GM13977 (cell line): Measurements from ENCODE around the gene NEUROD2.

Source experiments
- DNase-seq: peaks from one replicate; pipeline ENCODE4 v3.0.0; 2012; ENCODE audit warnings: low spot score
- CTCF ChIP-seq: IDR thresholded peaks from 2 replicates; pipeline ENCODE4 v1.5.1; 2012; ENCODE audit warnings: mild to moderate bottlenecking, control low read depth; ENCODE audit not compliant: insufficient read depth; ENCODE audit errors: extremely low read depth, missing control alignments
- in situ Hi-C: fragments of 300-500 bp; cut with MboI; formaldehyde crosslinking; loops from one replicate; pipeline ENCODE4 v1.12.0; 2022; ENCODE audit warnings: low sequenced_read_pairs, low pct_unique_long_range_greater_than_20kb, mixed read lengths, inconsistent platforms; ENCODE audit not compliant: unreplicated experiment

Gene NEUROD2

GRCh38 chr17:39626171-39627046 is 18.7 kb upstream of the NEUROD2 start, which contains the start of gene PPP1R1B:
Gene PPP1R1B (plus strand): TSS chr17:39626952. CDS start chr17:39627393, 441 bp downstream.
- no peak for DNase-seq
- in situ Hi-C loops, result loop anchor here (10.0 kb wide), 1 partner anchor 128 kb away; no protein-coding TSS in a partner anchor
- no peak for TF ChIP-seq CTCF

GRCh38 chr17:39625198-39625785 is 17.6 kb upstream of the NEUROD2 start:
- in situ Hi-C loops, result loop anchor here (10.0 kb wide), 1 partner anchor 130 kb away; no protein-coding TSS in a partner anchor
- no peak for DNase-seq
- TF ChIP-seq CTCF, result no peak

GRCh38 chr17:39624313-39624712 is 16.6 kb upstream of the NEUROD2 start:
- in situ Hi-C loops, result loop anchor here (10.0 kb wide), 1 partner anchor 130 kb away; no protein-coding TSS in a partner anchor
- no peak for TF ChIP-seq CTCF
- no peak for DNase-seq

GRCh38 chr17:39623356-39623950 is 15.7 kb upstream of the NEUROD2 start:
- peak; percentile 93 for TF ChIP-seq CTCF
- in situ Hi-C loops, result loop anchor here (10.0 kb wide), 1 partner anchor 131 kb away; no protein-coding TSS in a partner anchor
- DNase-seq, result peak; percentile 87

- no peak for TF ChIP-seq CTCF
- no peak for DNase-seq
- in situ Hi-C loops, result loop anchor here (10.0 kb wide), 1 partner anchor 132 kb away; no protein-coding TSS in a partner anchor
Measured at GRCh38 chr17:39622380-39623006, 14.8 kb upstream of the NEUROD2 start.
